B cell (primary cell): ENCODE measurements around the gene KDM7A. TPM values are rescaled to one million over a fixed set of nuclear protein-coding genes. Genes with fewer than 3 reads are reported as not detected.

Source experiments
- ATAC-seq: fragments of 200-7000 bp; cut with Tn5 transposase; one replicate; pipeline ENCODE4 v1.10.0; 2021; ENCODE audit warnings: low read depth, mild to moderate bottlenecking, moderate number of reproducible peaks, moderate library complexity
- CTCF ChIA-PET: fragments of 350-600 bp; sonication (Branson Sonifier 250); formaldehyde crosslinking; loops from one replicate; lab custom pipeline; 2021; ENCODE audit warnings: antibody characterized with exemption, inconsistent platforms; lab: Charles Lee
- POLR2A ChIA-PET: fragments of 350-600 bp; sonication (Branson Sonifier 250); formaldehyde crosslinking; loops from one replicate; lab custom pipeline; 2021; ENCODE audit warnings: antibody characterized with exemption; lab: Charles Lee
- DNase-seq: peaks from one replicate; pipeline ENCODE4 v3.0.0; 2013
- H2AFZ ChIP-seq: 2 replicates; pipeline ENCODE4 v1.6.1; 2012; ENCODE audit warnings: mild to moderate bottlenecking, low read depth, low read length; ENCODE audit not compliant: insufficient read depth, poor library complexity, severe bottlenecking
- H3K27ac ChIP-seq, 2 donors: 1 replicate in 1 of 2; 2 replicates in 1 of 2; pipeline ENCODE4 v1.5.1; 2012 to 2013; ENCODE audit warnings: low read length in 2 of 2, mild to moderate bottlenecking in 2 of 2, moderate library complexity in 1 of 2
- H3K27me3 ChIP-seq, 4 experiments: fragments of 200-600 bp in 1 of 4; sonication (generic) in 1 of 4; replicated peaks in 1 of 4; 1 replicate in 2 of 4; 2 replicates in 2 of 4; pipeline versions ENCODE4 v1.6.1 to v1.7.0; 2013 to 2016; ENCODE audit warnings: low read length in 3 of 4, mild to moderate bottlenecking in 2 of 4, mixed read lengths in 1 of 4, moderate library complexity in 1 of 4; ENCODE audit not compliant: insufficient read depth in 4 of 4, control insufficient read depth in 3 of 4; ENCODE audit errors: control extremely low read depth in 1 of 4
- H3K36me3 ChIP-seq, 2 experiments: replicated peaks in 1 of 2; 1 replicate in 1 of 2; 2 replicates in 1 of 2; pipeline versions ENCODE4 v1.6.1 to v1.7.1; 2013; ENCODE audit warnings: low read length in 1 of 2; ENCODE audit not compliant: insufficient read depth in 2 of 2, control insufficient read depth in 1 of 2; ENCODE audit errors: control extremely low read depth in 1 of 2, extremely low read depth in 1 of 2
- H3K4me1 ChIP-seq, 2 donors: fragments of 200-600 bp in 1 of 2; sonication (generic) in 1 of 2; 1 replicate in 1 of 2; 2 replicates in 1 of 2; pipeline versions ENCODE4 v1.5.1 to v1.6.1; 2013 to 2017; ENCODE audit warnings: low read length in 2 of 2; ENCODE audit not compliant: control insufficient read depth in 2 of 2, insufficient read depth in 2 of 2
- H3K4me2 ChIP-seq: replicated peaks from 2 replicates; pipeline ENCODE3; 2012; ENCODE audit warnings: mild to moderate bottlenecking, low read depth, low read length; ENCODE audit not compliant: poor library complexity, severe bottlenecking
- H3K4me3 ChIP-seq, 5 experiments: fragments of 200-600 bp in 1 of 5; sonication (generic) in 1 of 5; 1 replicate in 3 of 5; 2 replicates in 2 of 5; pipeline versions ENCODE4 v1.5.1 to v1.7.0; 2011 to 2016; ENCODE audit warnings: low read length in 4 of 5, mild to moderate bottlenecking in 4 of 5, low read depth in 2 of 5, control low read depth in 1 of 5, moderate library complexity in 1 of 5; ENCODE audit not compliant: insufficient read depth in 1 of 5; ENCODE audit errors: control extremely low read depth in 1 of 5, extremely low read depth in 1 of 5
- H3K79me2 ChIP-seq: fragments of 200-600 bp; sonication (generic); one replicate; pipeline ENCODE4 v1.6.0; 2016; ENCODE audit warnings: low read length; ENCODE audit not compliant: control insufficient read depth, insufficient read depth
- H3K9ac ChIP-seq: fragments of 200-600 bp; sonication (generic); 2 replicates; pipeline ENCODE4 v1.6.1; 2017; ENCODE audit warnings: mild to moderate bottlenecking, low read length, moderate library complexity
- H3K9me3 ChIP-seq, 3 donors: one replicate each; pipeline versions ENCODE4 v1.6.1 to v1.7.1; 2013; ENCODE audit warnings: low read length in 2 of 3; ENCODE audit not compliant: control insufficient read depth in 2 of 3, insufficient read depth in 1 of 3; ENCODE audit errors: control extremely low read depth in 1 of 3
- H4K20me1 ChIP-seq: 2 replicates; pipeline ENCODE4 v1.6.0; 2012; ENCODE audit warnings: mild to moderate bottlenecking, low read length; ENCODE audit not compliant: insufficient read depth, control insufficient read depth, poor library complexity, severe bottlenecking
- H3K27ac Mint-ChIP-seq: one replicate; pipeline ENCODE4 v1.8.0; 2021; ENCODE audit warnings: mixed read lengths
- H3K27me3 Mint-ChIP-seq: one replicate; pipeline ENCODE4 v1.8.0; 2021; ENCODE audit warnings: mixed read lengths
- H3K4me1 Mint-ChIP-seq: one replicate; pipeline ENCODE4 v1.8.0; 2021; ENCODE audit warnings: mixed read lengths
- H3K4me3 Mint-ChIP-seq: one replicate; pipeline ENCODE4 v1.8.0; 2021; ENCODE audit warnings: mixed read lengths
- H3K9me3 Mint-ChIP-seq: one replicate; pipeline ENCODE4 v1.8.0; 2022; ENCODE audit warnings: mixed read lengths; ENCODE audit not compliant: insufficient read depth
- EZH2 ChIP-seq: IDR thresholded peaks from 2 replicates; pipeline ENCODE4 v1.6.1; 2012; ENCODE audit warnings: borderline replicate concordance, low read depth, mild to moderate bottlenecking, moderate library complexity, low read length; ENCODE audit not compliant: insufficient read depth, poor library complexity, severe bottlenecking
- WGBS: methylation state at CpG from one replicate; pipeline ENCODE4 v1.1.5; 2013; ENCODE audit warnings: missing lambda C conversion rate; ENCODE audit not compliant: insufficient coverage; 5-methylcytosine and 5-hydroxymethylcytosine counted together
- intact Hi-C: fragments of 100-400 bp; cut with micrococcal nuclease; formaldehyde crosslinking; loops from one replicate; pipeline ENCODE4 v1.10.0; 2022
- polyA plus RNA-seq: library from polyadenylated mRNA; depleted of rRNA; stranded (reverse); fragments of >200 nt; gene quantifications from 2 replicates; pipeline ENCODE4 v1.2.3, GENCODE V29; 2012
- total RNA-seq, 2 donors: library from RNA; stranded (reverse); fragments of 120-200 nt in 1 of 2; gene quantifications; 1 replicate in 1 of 2; 2 replicates in 1 of 2; pipeline versions ENCODE4 v1.2.3 to v1.2.4, GENCODE V29; 2013 to 2022
- TF ChIP-seq, protein P1 (sequence below): fragments of 200-600 bp; IDR thresholded peaks from one replicate; pipeline ENCODE4 v1.8.0; 2022; ENCODE audit warnings: antibody characterized with exemption, mild to moderate bottlenecking

The KDM7A gene
- total and polyA plus RNA-seq, 2 donors (not counting 1 experiment from before 2014, with no cell fraction given): 16.1 to 50.8 TPM

- TF ChIP-seq EZH2: no peak
- TF ChIP-seq, protein P1, sequence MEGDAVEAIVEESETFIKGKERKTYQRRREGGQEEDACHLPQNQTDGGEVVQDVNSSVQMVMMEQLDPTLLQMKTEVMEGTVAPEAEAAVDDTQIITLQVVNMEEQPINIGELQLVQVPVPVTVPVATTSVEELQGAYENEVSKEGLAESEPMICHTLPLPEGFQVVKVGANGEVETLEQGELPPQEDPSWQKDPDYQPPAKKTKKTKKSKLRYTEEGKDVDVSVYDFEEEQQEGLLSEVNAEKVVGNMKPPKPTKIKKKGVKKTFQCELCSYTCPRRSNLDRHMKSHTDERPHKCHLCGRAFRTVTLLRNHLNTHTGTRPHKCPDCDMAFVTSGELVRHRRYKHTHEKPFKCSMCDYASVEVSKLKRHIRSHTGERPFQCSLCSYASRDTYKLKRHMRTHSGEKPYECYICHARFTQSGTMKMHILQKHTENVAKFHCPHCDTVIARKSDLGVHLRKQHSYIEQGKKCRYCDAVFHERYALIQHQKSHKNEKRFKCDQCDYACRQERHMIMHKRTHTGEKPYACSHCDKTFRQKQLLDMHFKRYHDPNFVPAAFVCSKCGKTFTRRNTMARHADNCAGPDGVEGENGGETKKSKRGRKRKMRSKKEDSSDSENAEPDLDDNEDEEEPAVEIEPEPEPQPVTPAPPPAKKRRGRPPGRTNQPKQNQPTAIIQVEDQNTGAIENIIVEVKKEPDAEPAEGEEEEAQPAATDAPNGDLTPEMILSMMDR: no peak
- intact Hi-C loops: no loop called here
- no peaks in the 10 kb centered on the region for H3K36me3 ChIP-seq
- no peak overlapping the region for H3K4me3 Mint-ChIP-seq
- peaks cover 11 to 14% of the 10 kb centered on the region in 2 donors for H3K4me1 ChIP-seq
- H3K4me3 ChIP-seq: no peak overlapping the region
- H3K27me3 ChIP-seq: no peaks in the 10 kb centered on the region
- H3K9ac ChIP-seq: no peak overlapping the region
- H4K20me1 ChIP-seq: no peaks in the 10 kb centered on the region
- H3K4me2 ChIP-seq: no peak overlapping the region
- peaks cover 2% of the 10 kb centered on the region for H3K9me3 Mint-ChIP-seq
- peaks cover 15% of the 10 kb centered on the region for H3K4me1 Mint-ChIP-seq
- H2AFZ ChIP-seq: no peak overlapping the region
- ChIA-PET CTCF (no interaction called here), POLR2A (interaction anchor here (0.7 kb wide), 1 partner anchor 812 kb away, joined by 7 read pairs; no protein-coding TSS in a partner anchor)
- WGBS: 98% methylated on average over 5 of the region's 6 CpGs
- DNase-seq (no peak), ATAC-seq (no peak)
- no peak overlapping the region for H3K27ac ChIP-seq
- H3K27me3 Mint-ChIP-seq: peaks cover 5% of the 10 kb centered on the region
- H3K9me3 ChIP-seq: peaks cover 0 to 8% (median 0%) of the 10 kb centered on the region in 3 donors
- H3K79me2 ChIP-seq: no peaks in the 10 kb centered on the region
- H3K27ac Mint-ChIP-seq: no peak overlapping the region
These were observed 24.6 kb upstream of the KDM7A start for GRCh38 chr7:140201393-140201792.

DNA sequence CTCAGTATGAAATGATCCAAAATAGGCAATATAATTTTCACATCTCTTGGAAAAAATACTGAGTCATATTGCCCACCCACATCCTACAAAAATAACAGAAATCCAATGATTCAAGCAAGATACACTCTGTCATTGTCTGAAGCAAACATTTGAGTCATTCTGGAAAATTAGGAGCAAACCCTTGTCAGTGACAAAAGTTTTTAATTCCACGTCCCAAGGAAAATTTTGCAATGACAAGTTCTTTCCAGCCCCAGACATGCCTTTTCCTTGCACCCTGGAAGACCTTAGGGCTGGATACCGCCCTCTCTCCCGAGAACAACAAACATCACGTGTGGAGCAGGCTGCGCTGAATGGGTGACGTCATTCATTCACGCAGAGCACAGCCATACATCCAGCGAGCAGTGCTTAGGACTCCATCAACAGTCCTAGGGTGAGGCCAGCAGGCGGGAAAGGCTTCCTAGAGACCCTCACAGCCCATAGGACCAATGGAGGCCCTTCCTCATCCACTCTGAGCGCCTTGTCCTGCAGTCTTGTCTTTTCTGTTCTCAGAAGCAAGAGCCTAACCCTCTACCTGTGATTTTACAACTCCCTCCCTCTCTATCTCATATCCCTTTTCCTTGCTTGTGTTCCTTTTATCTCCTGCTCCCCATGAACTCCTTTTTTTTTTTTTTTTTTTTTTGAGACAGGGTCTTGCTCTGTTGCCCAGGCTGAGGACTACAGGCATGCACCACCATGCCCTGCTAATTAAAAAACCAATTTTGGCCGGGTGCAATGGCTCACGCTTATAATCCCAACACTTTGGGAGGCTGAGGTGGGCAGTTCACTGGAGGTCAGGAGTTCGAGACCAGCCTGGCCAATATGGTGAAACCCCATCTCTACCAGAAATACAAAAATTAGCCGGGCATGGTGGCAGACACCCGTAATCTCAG lies 23.5 kb upstream of the KDM7A start:
- Histone ChIP-seq H3K4me2 (no peak overlapping the region), H3K4me1 (peaks cover under 1 to 3% of the 10 kb centered on the region in 2 donors), H4K20me1 (no peaks in the 10 kb centered on the region), H3K9ac (no peak overlapping the region), H3K79me2 (no peaks in the 10 kb centered on the region), H3K27ac (no peak overlapping the region), H3K4me3 (no peak overlapping the region), H2AFZ (no peak overlapping the region), H3K27me3 (no peaks in the 10 kb centered on the region), H3K9me3 (peaks cover 0 to 10% (median 0%) of the 10 kb centered on the region in 3 donors), H3K36me3 (no peaks in the 10 kb centered on the region)
- Mint-ChIP-seq H3K27me3 (peaks cover 5% of the 10 kb centered on the region), H3K9me3 (peaks cover 4% of the 10 kb centered on the region), H3K4me3 (no peak overlapping the region), H3K4me1 (peaks cover 5% of the 10 kb centered on the region), H3K27ac (no peak overlapping the region)
- ChIA-PET POLR2A (no interaction called here), CTCF (no interaction called here)
- DNase-seq (no peak), ATAC-seq (no peak)
- no peak for TF ChIP-seq EZH2
- TF ChIP-seq, protein P1: no peak
- 93% methylated on average over 10 of the region's 15 CpGs for WGBS
- intact Hi-C loops: no loop called here
